H9 (cell line): ENCODE results near the gene MNX1. TPM values are rescaled to one million over a fixed set of nuclear protein-coding genes. Genes with fewer than 3 reads are reported as not detected.

ENCODE experiments used
- DNase-seq: peaks from one replicate; pipeline ENCODE4 v3.0.0-alpha.2; 2017
- H2AFZ ChIP-seq: one replicate; pipeline ENCODE4 v1.6.1; 2013; ENCODE audit warnings: mild to moderate bottlenecking, low read length, control low read depth, moderate library complexity
- H2AK5ac ChIP-seq: 2 replicates; pipeline ENCODE4 v1.6.1; 2013; ENCODE audit warnings: low read length, control low read depth, mixed read lengths; ENCODE audit not compliant: insufficient read length
- H2BK120ac ChIP-seq: one replicate; pipeline ENCODE4 v1.6.1; 2013; ENCODE audit warnings: low read depth, mild to moderate bottlenecking, low read length, control low read depth, inconsistent platforms; ENCODE audit not compliant: poor library complexity, severe bottlenecking
- H2BK12ac ChIP-seq: 2 replicates; pipeline ENCODE4 v1.6.1; 2013; ENCODE audit warnings: low read length, control low read depth, mixed read lengths, low read depth; ENCODE audit not compliant: insufficient read length
- H2BK15ac ChIP-seq: 2 replicates; pipeline ENCODE4 v1.6.1; 2013; ENCODE audit warnings: low read depth, low read length, control low read depth
- H2BK20ac ChIP-seq: one replicate; pipeline ENCODE4 v1.6.1; 2013; ENCODE audit warnings: low read depth, mild to moderate bottlenecking, low read length, control low read depth, inconsistent platforms; ENCODE audit not compliant: poor library complexity, severe bottlenecking
- H2BK5ac ChIP-seq: 2 replicates; pipeline ENCODE4 v1.6.1; 2013; ENCODE audit warnings: low read length, control low read depth, mixed read lengths; ENCODE audit not compliant: insufficient read length
- H3K14ac ChIP-seq: 2 replicates; pipeline ENCODE4 v1.6.1; 2013; ENCODE audit warnings: low read length, control low read depth; ENCODE audit not compliant: insufficient read depth
- H3K18ac ChIP-seq: 2 replicates; pipeline ENCODE4 v1.6.1; 2013; ENCODE audit warnings: low read depth, mild to moderate bottlenecking, mixed read lengths, low read length, control low read depth; ENCODE audit not compliant: insufficient read length
- H3K23ac ChIP-seq: 2 replicates; pipeline ENCODE4 v1.6.1; 2013; ENCODE audit warnings: low read length, control low read depth, mixed read lengths, low read depth; ENCODE audit not compliant: insufficient read length
- H3K23me2 ChIP-seq: 2 replicates; pipeline ENCODE4 v1.6.1; 2013; ENCODE audit warnings: low read depth, mild to moderate bottlenecking, mixed read lengths, low read length, control low read depth; ENCODE audit not compliant: insufficient read length, poor library complexity, severe bottlenecking
- H3K27ac ChIP-seq: 2 replicates; pipeline ENCODE4 v1.5.1; 2013; ENCODE audit warnings: low read length, control low read depth, mixed read lengths, low read depth; ENCODE audit not compliant: insufficient read length
- H3K27me3 ChIP-seq: 2 replicates; pipeline ENCODE4 v1.6.1; 2013; ENCODE audit warnings: low read length, control low read depth, inconsistent platforms; ENCODE audit not compliant: insufficient read depth
- H3K4ac ChIP-seq: 2 replicates; pipeline ENCODE4 v1.6.1; 2013; ENCODE audit warnings: low read depth, mild to moderate bottlenecking, control low read depth, inconsistent platforms, low read length, moderate library complexity
- H3K4me1 ChIP-seq: 2 replicates; pipeline ENCODE4 v1.6.1; 2013; ENCODE audit warnings: low read length, control low read depth, inconsistent platforms; ENCODE audit not compliant: insufficient read depth
- H3K4me2 ChIP-seq: 2 replicates; pipeline ENCODE4 v1.6.1; 2013; ENCODE audit warnings: low read length, control low read depth, mixed read lengths; ENCODE audit not compliant: insufficient read length, insufficient read depth
- H3K56ac ChIP-seq: 2 replicates; pipeline ENCODE4 v1.6.1; 2013; ENCODE audit warnings: low read depth, mild to moderate bottlenecking, mixed read lengths, low read length, control low read depth; ENCODE audit not compliant: insufficient read length
- H3K79me1 ChIP-seq: 2 replicates; pipeline ENCODE4 v1.6.1; 2013; ENCODE audit warnings: low read depth, mild to moderate bottlenecking, moderate library complexity, low read length, control low read depth, inconsistent platforms; ENCODE audit not compliant: insufficient read depth, poor library complexity, severe bottlenecking
- H3K79me2 ChIP-seq: 2 replicates; pipeline ENCODE4 v1.6.1; 2013; ENCODE audit warnings: low read length, control low read depth, inconsistent platforms; ENCODE audit not compliant: insufficient read depth
- H3K9ac ChIP-seq: 2 replicates; pipeline ENCODE4 v1.6.1; 2013; ENCODE audit warnings: low read length, control low read depth, mixed read lengths; ENCODE audit not compliant: insufficient read length; ENCODE audit errors: extremely low read depth
- H3K9me3 ChIP-seq: one replicate; pipeline ENCODE4 v1.6.1; 2013; ENCODE audit warnings: low read depth, low read length, inconsistent platforms; ENCODE audit not compliant: control insufficient read depth
- H3T11ph ChIP-seq: one replicate; pipeline ENCODE4 v1.6.1; 2013; ENCODE audit warnings: mild to moderate bottlenecking, low read length, control low read depth, inconsistent platforms
- H4K20me1 ChIP-seq: one replicate; pipeline ENCODE4 v1.6.1; 2013; ENCODE audit not compliant: control insufficient read depth, insufficient read length, insufficient read depth
- H4K5ac ChIP-seq: 2 replicates; pipeline ENCODE4 v1.6.1; 2013; ENCODE audit warnings: low read depth, mild to moderate bottlenecking, mixed read lengths, low read length, control low read depth; ENCODE audit not compliant: insufficient read length
- H4K8ac ChIP-seq: replicated peaks from 2 replicates; pipeline ENCODE4 v1.6.1; 2013; ENCODE audit warnings: low read length, control low read depth, mixed read lengths, low read depth; ENCODE audit not compliant: insufficient read length
- H4K91ac ChIP-seq: 2 replicates; pipeline ENCODE4 v1.6.1; 2013; ENCODE audit warnings: low read depth, mild to moderate bottlenecking, moderate library complexity, mixed read lengths, low read length, control low read depth; ENCODE audit not compliant: insufficient read length
- H3K27ac Mint-ChIP-seq, 3 experiments: 2 replicates in 2 of 3; 3 replicates in 1 of 3; pipeline ENCODE4 v1.8.0; 2020 to 2021; ENCODE audit warnings: mixed read lengths in 3 of 3, mild to moderate bottlenecking in 1 of 3, moderate library complexity in 1 of 3
- H3K27me3 Mint-ChIP-seq: 2 replicates; pipeline ENCODE4 v1.8.0; 2021; ENCODE audit warnings: low read depth, mild to moderate bottlenecking, moderate library complexity, mixed read lengths
- H3K36me3 Mint-ChIP-seq, 3 experiments: 2 replicates in 2 of 3; 3 replicates in 1 of 3; pipeline ENCODE4 v1.8.0; 2020 to 2021; ENCODE audit warnings: low read depth in 3 of 3, mixed read lengths in 3 of 3; ENCODE audit not compliant: insufficient read depth in 1 of 3
- H3K4me1 Mint-ChIP-seq, 2 experiments: 2 replicates each; pipeline ENCODE4 v1.8.0; 2020; ENCODE audit warnings: mixed read lengths in 2 of 2
- H3K4me3 Mint-ChIP-seq, 2 experiments: 2 replicates in 1 of 2; 3 replicates in 1 of 2; pipeline ENCODE4 v1.8.0; 2020 to 2021; ENCODE audit warnings: mild to moderate bottlenecking in 2 of 2, mixed read lengths in 2 of 2, moderate library complexity in 1 of 2
- H3K9me3 Mint-ChIP-seq, 2 experiments: 2 replicates in 1 of 2; 3 replicates in 1 of 2; pipeline ENCODE4 v1.8.0; 2020; ENCODE audit warnings: mild to moderate bottlenecking in 2 of 2, mixed read lengths in 2 of 2, moderate library complexity in 1 of 2
- WGBS: extraction: QIAGEN DNeasy Blood & Tissue Kit; methylation state at CpG from one replicate; pipeline ENCODE4 v1.1.7; 2013; ENCODE audit warnings: missing lambda C conversion rate, low lambda C conversion rate, mixed read lengths; ENCODE audit not compliant: insufficient read length; ENCODE audit errors: extremely low coverage; 5-methylcytosine and 5-hydroxymethylcytosine counted together
- total RNA-seq: library from RNA; stranded (reverse); gene quantifications from 2 replicates; pipeline ENCODE4 v1.2.1, GENCODE V29; 2021
- TF ChIP-seq, protein P1 (sequence below): fragments of 200-600 bp; sonication (generic); conservative IDR thresholded peaks from 3 replicates; pipeline ENCODE4 v1.8.0; 2021; ENCODE audit warnings: antibody characterized with exemption, mild to moderate bottlenecking

Gene MNX1
- total RNA-seq, 1 experiment from 2014 or later, result not detected

DNA sequence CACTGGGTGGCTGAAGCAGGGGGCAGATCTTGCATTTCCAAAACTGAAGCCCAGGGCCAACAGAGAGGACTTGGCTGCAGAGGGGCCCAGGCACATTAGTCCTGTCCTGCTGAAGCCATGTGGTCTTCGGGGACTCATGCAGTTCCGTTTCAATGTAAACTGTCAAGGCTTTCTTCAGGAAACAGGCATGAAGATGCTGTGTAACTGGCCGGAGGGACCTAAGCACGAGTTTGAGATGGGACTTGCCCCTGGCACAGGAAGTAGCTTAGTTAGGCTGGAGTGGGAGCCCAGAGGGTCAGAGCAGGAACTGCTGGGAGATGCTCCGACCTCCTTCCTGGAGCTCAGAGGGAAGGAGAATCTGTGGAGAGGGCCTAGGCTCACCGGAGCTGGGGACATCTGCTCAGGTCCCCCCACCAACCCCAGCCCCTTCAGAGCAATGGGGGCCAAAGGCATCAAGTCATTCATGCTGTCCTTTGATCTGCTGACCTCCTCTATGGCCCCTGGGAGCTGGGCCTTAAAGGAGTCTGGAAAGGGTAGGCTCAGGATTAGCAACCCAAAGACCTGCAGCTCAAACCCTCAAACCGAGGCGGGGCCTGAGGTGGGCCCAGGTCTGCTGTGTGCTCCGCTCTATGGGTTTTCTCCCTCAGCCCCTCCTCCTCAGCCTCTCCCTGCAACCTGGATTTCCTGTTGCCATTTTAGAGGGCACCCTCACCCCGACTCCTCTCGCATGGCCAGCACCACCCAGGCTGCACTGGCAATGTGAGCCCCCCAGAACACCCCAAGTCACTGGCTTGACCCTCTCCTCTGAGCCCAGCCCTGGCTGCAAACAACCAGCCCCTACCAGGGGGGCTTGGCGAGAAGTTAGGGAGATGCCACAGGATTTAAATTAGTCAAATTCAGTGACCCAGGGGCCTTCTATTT is 4.4 kb upstream of the MNX1 start:
- no peaks in the 10 kb centered on the region for H3K79me2 ChIP-seq
- peaks cover 7% of the 10 kb centered on the region; the same call in 1 of the 2 replicates for H3K4me1 ChIP-seq
- H2BK12ac ChIP-seq, result no peak overlapping the region
- no peak overlapping the region for H3K23ac ChIP-seq
- no peak overlapping the region for H2BK120ac ChIP-seq
- peaks cover 88% of the 10 kb centered on the region for H3K27me3 ChIP-seq
- H3K9ac ChIP-seq, result no peak overlapping the region
- H3K23me2 ChIP-seq, result peaks cover 5% of the 10 kb centered on the region
- no peaks in the 10 kb centered on the region for H4K20me1 ChIP-seq
- no peak overlapping the region for H2AK5ac ChIP-seq
- Mint-ChIP-seq H3K4me1 (peaks cover 35 to 46% of the 10 kb centered on the region in 2 experiments), H3K27me3 (peaks cover 94% of the 10 kb centered on the region), H3K36me3 (no peaks in the 10 kb centered on the region), H3K27ac (no peak overlapping the region), H3K4me3 (peak overlapping the region in 1 of 2 experiments; percentile 59; a peak in 3 of 5 replicates), H3K9me3 (peaks cover 2 to 10% of the 10 kb centered on the region in 2 experiments; a peak in 3 of 5 replicates)
- no peak overlapping the region for H2AFZ ChIP-seq
- no peak overlapping the region for H2BK20ac ChIP-seq
- no peak overlapping the region for H3K4me2 ChIP-seq
- H3K9me3 ChIP-seq, result no peaks in the 10 kb centered on the region
- H4K91ac ChIP-seq, result no peak overlapping the region
- no peak overlapping the region for H2BK5ac ChIP-seq
- no peak overlapping the region for H2BK15ac ChIP-seq
- TF ChIP-seq, protein P1, sequence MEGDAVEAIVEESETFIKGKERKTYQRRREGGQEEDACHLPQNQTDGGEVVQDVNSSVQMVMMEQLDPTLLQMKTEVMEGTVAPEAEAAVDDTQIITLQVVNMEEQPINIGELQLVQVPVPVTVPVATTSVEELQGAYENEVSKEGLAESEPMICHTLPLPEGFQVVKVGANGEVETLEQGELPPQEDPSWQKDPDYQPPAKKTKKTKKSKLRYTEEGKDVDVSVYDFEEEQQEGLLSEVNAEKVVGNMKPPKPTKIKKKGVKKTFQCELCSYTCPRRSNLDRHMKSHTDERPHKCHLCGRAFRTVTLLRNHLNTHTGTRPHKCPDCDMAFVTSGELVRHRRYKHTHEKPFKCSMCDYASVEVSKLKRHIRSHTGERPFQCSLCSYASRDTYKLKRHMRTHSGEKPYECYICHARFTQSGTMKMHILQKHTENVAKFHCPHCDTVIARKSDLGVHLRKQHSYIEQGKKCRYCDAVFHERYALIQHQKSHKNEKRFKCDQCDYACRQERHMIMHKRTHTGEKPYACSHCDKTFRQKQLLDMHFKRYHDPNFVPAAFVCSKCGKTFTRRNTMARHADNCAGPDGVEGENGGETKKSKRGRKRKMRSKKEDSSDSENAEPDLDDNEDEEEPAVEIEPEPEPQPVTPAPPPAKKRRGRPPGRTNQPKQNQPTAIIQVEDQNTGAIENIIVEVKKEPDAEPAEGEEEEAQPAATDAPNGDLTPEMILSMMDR, result no peak
- H3K4ac ChIP-seq, result no peak overlapping the region
- no peak overlapping the region for H4K5ac ChIP-seq
- no peaks in the 10 kb centered on the region for H3K79me1 ChIP-seq
- H4K8ac ChIP-seq, result no peak overlapping the region
- no peak overlapping the region for H3T11ph ChIP-seq
- H3K27ac ChIP-seq, result no peak overlapping the region
- H3K18ac ChIP-seq, result no peak overlapping the region
- DNase-seq, result peak; percentile 50
- H3K56ac ChIP-seq, result no peak overlapping the region
- H3K14ac ChIP-seq, result no peak overlapping the region; the same call in 1 of the 2 replicates
- no CpG with 5 or more reads among the region's 12 CpGs for WGBS
